Right cardiac atrium (tissue), 5 donors: ENCODE data around the gene GPSM3. TPM values are rescaled to one million over a fixed set of nuclear protein-coding genes. Genes with fewer than 3 reads are reported as not detected.

Experiments
- ATAC-seq, 2 donors: fragments of 200-7000 bp; cut with Tn5 transposase; one replicate each; pipeline versions ENCODE4 v1.8.0 to v1.9.1; 2020; ENCODE audit warnings: moderate library complexity in 2 of 2, mild to moderate bottlenecking in 1 of 2
- DNase-seq, 3 donors: peaks; one replicate each; pipeline ENCODE4 v3.0.0-alpha.2; 2020
- H3K27ac ChIP-seq: one replicate; pipeline ENCODE4 v1.5.1; 2013; ENCODE audit warnings: mild to moderate bottlenecking, low read length, control low read depth, moderate library complexity
- H3K27me3 ChIP-seq: one replicate; pipeline ENCODE4 v1.6.1; 2013; ENCODE audit not compliant: control insufficient read depth, insufficient read depth
- H3K4me1 ChIP-seq: one replicate; pipeline ENCODE4 v1.6.1; 2013; ENCODE audit warnings: low read length; ENCODE audit not compliant: control insufficient read depth, insufficient read depth
- H3K4me3 ChIP-seq: one replicate; pipeline ENCODE4 v1.5.1; 2013; ENCODE audit warnings: low read length, control low read depth
- H3K9me3 ChIP-seq: one replicate; pipeline ENCODE4 v1.6.1; 2013; ENCODE audit warnings: low read length; ENCODE audit not compliant: control insufficient read depth
- WGBS: extraction: QIAGEN DNeasy Blood & Tissue Kit; methylation state at CpG from one replicate; pipeline ENCODE4 v1.1.7; 2013; 5-methylcytosine and 5-hydroxymethylcytosine counted together
- intact Hi-C, 4 donors: fragments of 100-400 bp; cut with DNase I; formaldehyde crosslinking; loops; one replicate each; pipeline versions ENCODE4 v1.11.0 to v1.14.0; 2022 to 2023
- long read RNA-seq, 4 donors: library from polyadenylated mRNA; unstranded; transcript quantifications; one replicate each; pipeline ENCODE4 v2.0.0, GENCODE V29; 2020 to 2021
- polyA plus RNA-seq: library from polyadenylated mRNA; stranded (reverse); fragments of 200-250 nt; gene quantifications from one replicate; pipeline ENCODE4 v1.2.3, GENCODE V29; 2013
- total RNA-seq, 4 donors: library from RNA; stranded (reverse); fragmentation: NEBNext Ultra II Directional; extraction: Animal tissue kit (Norgen Biotek cat#: 25700); gene quantifications; one replicate each; pipeline ENCODE4 v1.2.1, GENCODE V29; 2021
- donor health status: healthy with polysubstance abuse.
- donor health status: DM: no; HTN: yes; CAD: no.
- donor health status: DM: no; HTN: no; CAD: no.
- donor health status: DM: no; HTN: yes; CAD: no; lungs with severe emphysema.
- donor health status: DM: yes; HTN: yes; CAD: no.

Gene GPSM3
- total RNA-seq (1 to 10 TPM; 5.9 to 9.5 (median 8.3) TPM), polyA plus RNA-seq (4.0 TPM)
- long read RNA-seq, donor 1, partial matches to known transcripts = 5 of 6 reads
- long read RNA-seq, donor 1, other reads (novel, unspliced or antisense) = 0 of 6 reads
- long read RNA-seq, donor 2, partial matches to known transcripts = 0 of 2 reads
- long read RNA-seq, donor 2, other reads (novel, unspliced or antisense) = 0 of 2 reads
- long read RNA-seq, donor 3, partial matches to known transcripts = 1 of 1 reads
- long read RNA-seq, donor 3, other reads (novel, unspliced or antisense) = 0 of 1 reads
- long read RNA-seq, donor 4, partial matches to known transcripts = 0 of 1 reads
- long read RNA-seq, donor 4, other reads (novel, unspliced or antisense) = 0 of 1 reads

GRCh38 chr6:32192608-32193039 is at the start of gene GPSM3:
Gene GPSM3 (minus strand): TSS chr6:32192643. CDS start chr6:32192513, 130 bp downstream.
- no peaks in the 10 kb centered on the region for H3K27me3 ChIP-seq
- intact Hi-C loops = no loop called here
- H3K27ac ChIP-seq = peak within 1 kb of the TSS; percentile 75
- no peaks in the 10 kb centered on the region for H3K9me3 ChIP-seq
- 19% methylated on average over 5 of the region's 5 CpGs for WGBS
- ATAC-seq (no peak), DNase-seq (peak; percentile 71 to 89 (median 85))
- H3K4me3 ChIP-seq = peak within 1 kb of the TSS; percentile 36
- H3K4me1 ChIP-seq = peaks cover 5% of the 10 kb centered on the region

DNA sequence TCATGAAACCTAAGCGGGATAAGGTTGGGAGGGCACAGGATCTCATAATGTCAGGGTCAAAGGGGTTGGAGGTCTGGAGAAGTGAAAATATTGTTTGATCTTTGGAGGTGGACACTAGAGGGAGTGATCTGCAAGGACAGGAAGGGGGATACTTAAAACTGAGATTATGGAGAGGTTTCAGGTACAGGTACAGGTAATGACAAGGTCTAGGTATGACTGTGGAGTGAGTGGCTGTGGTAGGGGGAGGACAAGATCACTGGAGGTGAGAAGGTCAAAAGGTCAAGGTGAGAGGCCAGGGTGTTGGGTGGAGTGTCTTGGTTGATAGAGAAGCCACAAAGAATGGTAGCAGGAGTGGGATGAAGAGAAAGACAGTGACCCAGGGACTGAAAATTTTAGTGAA is 48.2 kb upstream of the GPSM3 start:
- H3K27ac ChIP-seq = no peak overlapping the region

DNA sequence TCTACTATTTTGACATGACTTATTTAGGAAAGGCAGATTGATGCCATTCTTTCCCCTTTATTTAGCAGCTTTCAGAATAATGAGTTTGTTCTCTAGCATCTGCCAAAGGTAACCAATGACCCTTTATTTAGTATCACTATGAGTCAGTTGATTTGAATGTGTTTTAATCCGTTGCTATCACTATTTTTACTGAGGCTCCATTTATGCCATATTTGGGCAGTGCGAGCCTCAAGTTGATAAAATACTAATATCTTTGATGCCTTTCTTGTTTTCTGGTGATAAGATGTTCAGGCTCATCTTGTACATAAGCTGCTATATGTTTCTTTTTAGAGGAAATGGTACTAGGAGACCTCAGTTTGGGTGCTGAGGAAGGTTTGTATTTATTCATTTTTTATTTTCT is 47.0 kb upstream of the GPSM3 start:
- intact Hi-C loops = no loop called here

More for the DNA sequence above, 48.2 kb upstream of the GPSM3 start:
- intact Hi-C loops = no loop called here
- Histone ChIP-seq H3K4me1 (no peaks in the 10 kb centered on the region), H3K9me3 (no peaks in the 10 kb centered on the region), H3K4me3 (no peak overlapping the region), H3K27me3 (no peaks in the 10 kb centered on the region)
- no peak for DNase-seq
- WGBS = 86% methylated on average over 1 of the region's 1 CpG
- ATAC-seq = no peak

GRCh38 chr6:32234934-32235333 is 42.5 kb upstream of the GPSM3 start:
- WGBS = 45% methylated on average over 4 of the region's 4 CpGs

More for the DNA sequence above, 47.0 kb upstream of the GPSM3 start:
- Histone ChIP-seq H3K27me3 (no peaks in the 10 kb centered on the region), H3K4me1 (no peaks in the 10 kb centered on the region), H3K4me3 (no peak overlapping the region), H3K9me3 (no peaks in the 10 kb centered on the region), H3K27ac (no peak overlapping the region)
- DNase-seq = no peak
- 68% methylated on average over 2 of the region's 2 CpGs for WGBS
- ATAC-seq = no peak

GRCh38 chr6:32226434-32226833 is 34.0 kb upstream of the GPSM3 start:
- ATAC-seq (no peak), DNase-seq (no peak)
- 95% methylated on average over 7 of the region's 7 CpGs for WGBS
- Histone ChIP-seq H3K4me3 (no peak overlapping the region), H3K27me3 (no peaks in the 10 kb centered on the region), H3K4me1 (no peaks in the 10 kb centered on the region), H3K9me3 (no peaks in the 10 kb centered on the region), H3K27ac (no peak overlapping the region)
- intact Hi-C loops = no loop called here

More at GRCh38 chr6:32234934-32235333, 42.5 kb upstream of the GPSM3 start:
- DNase-seq (no peak), ATAC-seq (peak; percentile 24 to 72)
- H3K4me1 ChIP-seq = no peaks in the 10 kb centered on the region
- intact Hi-C loops = no loop called here
- peak overlapping the region; percentile 86 for H3K27ac ChIP-seq
- H3K27me3 ChIP-seq = no peaks in the 10 kb centered on the region
- H3K9me3 ChIP-seq = no peaks in the 10 kb centered on the region
- H3K4me3 ChIP-seq = no peak overlapping the region

DNA sequence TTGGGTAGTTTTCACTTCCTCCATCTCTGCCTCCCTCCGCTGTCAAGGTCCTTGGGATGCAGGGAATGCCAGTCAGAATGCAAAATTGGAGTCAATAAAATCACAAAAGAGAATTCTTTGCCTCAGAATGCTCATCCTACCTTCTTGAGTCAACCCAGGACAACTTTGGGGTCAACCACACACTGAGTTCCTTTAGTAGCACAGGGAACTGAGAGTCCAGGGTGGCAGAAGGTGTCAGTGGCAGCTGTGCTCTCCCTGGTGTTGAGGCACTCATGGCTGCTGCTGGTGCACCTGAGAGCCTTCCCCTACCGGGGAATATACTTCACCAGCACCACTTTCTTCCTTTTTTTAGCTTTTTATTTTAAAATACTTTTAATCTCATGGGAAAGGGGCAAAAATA is 32.3 kb upstream of the GPSM3 start:
- no peak for ATAC-seq
- 88% methylated on average over 2 of the region's 2 CpGs for whole genome bisulfite sequencing
- no peaks in the 10 kb centered on the region for H3K4me1 ChIP-seq
- intact Hi-C loops = no loop called here
- H3K4me3 ChIP-seq = no peak overlapping the region
- no peak for DNase-seq
- H3K27ac ChIP-seq = peak overlapping the region; percentile 8
- no peaks in the 10 kb centered on the region for H3K27me3 ChIP-seq
- no peaks in the 10 kb centered on the region for H3K9me3 ChIP-seq

DNA sequence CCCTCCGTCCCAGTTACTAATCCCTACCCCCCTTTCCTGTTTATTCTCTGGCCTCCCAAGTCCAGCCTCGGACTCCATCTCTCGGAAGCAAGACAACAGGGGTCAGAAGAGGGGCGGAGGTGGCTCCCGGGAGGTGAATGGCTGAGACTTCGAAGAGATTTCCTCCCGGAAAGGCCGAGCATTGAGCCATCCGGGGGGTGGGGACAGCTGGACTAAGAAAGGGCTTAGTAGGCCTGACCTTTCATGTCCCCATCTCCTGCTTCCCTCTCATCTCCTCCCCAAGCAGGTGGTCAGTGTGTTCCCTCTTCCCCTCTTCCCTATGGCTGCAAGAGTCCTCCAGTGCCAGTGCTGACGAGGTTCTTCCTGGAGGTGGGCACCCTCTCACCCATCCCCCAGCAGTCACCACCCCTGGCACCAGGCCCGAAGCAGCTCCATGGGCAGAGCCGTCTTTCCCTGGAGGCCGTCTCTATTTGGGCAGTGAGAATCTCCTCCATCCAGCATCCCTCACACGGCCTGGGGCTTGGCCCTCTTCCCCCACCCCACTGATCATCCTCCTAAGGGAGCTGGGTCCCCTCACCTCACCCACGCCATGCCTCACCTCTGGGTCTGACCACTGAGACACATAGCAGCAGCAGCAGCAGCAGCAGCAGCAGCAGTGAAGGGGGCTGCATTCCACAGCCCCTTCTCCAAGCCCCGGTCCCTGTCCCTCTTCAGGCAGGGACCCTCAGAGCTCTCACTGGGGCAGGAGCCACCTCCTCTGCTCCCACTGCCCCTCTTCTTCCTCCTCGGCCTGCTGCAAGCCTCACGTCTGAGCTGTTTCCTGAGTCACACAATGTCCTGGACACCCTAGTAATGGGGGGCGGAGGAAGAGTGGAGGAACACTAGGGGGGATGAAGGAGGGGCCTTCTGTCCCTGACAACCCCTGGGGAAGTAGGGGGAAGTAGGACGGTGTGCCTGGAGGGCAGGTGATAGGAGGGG is 31.1 kb upstream of the GPSM3 start, which contains the start of gene NOTCH4:
Gene NOTCH4 (minus strand): TSS at position 810 of the 978 bp plus-strand sequence. CDS start 139 bp downstream, at position 671.
- ATAC-seq (peak; percentile 67 to 84), DNase-seq (peak in 2 of 3 donors; percentile 40 to 67)
- WGBS = 41% methylated on average over 20 of the region's 20 CpGs
- intact Hi-C loops = no loop called here
- Histone ChIP-seq H3K27ac (peak within 1 kb of the TSS; percentile 76), H3K27me3 (no peaks in the 10 kb centered on the region), H3K4me3 (peak within 1 kb of the TSS; percentile 22), H3K4me1 (no peaks in the 10 kb centered on the region), H3K9me3 (no peaks in the 10 kb centered on the region)

- Histone ChIP-seq H3K4me1 (no peaks in the 10 kb centered on the region), H3K4me3 (peak overlapping the region; percentile 22), H3K27ac (peak overlapping the region; percentile 8), H3K9me3 (no peaks in the 10 kb centered on the region), H3K27me3 (no peaks in the 10 kb centered on the region)
- ATAC-seq (no peak), DNase-seq (no peak)
- WGBS = 81% methylated on average over 8 of the region's 8 CpGs
- intact Hi-C loops = no loop called here
Observed at GRCh38 chr6:32222333-32223230, 30.1 kb upstream of the GPSM3 start.

DNA sequence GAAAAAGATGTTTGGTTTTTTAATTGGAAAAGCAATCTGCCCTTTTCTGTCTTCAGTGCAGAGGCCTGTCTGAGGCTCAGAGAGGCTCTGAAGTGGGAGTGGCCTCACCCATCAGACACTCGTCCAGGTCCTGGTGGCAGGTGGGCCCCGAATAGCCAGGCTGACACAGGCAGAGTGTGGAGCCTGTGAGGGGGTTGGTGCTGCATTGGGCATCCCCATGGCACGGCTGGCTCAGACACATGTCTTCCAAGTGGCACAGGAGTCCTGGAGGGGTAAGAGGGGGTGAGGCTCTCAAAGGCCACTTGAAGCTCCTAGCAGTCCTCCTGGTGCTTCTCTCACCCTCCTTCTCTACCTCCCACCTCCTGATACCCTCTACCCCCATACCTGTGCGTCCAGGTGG is 27.6 kb upstream of the GPSM3 start:
- Histone ChIP-seq H3K9me3 (no peaks in the 10 kb centered on the region), H3K4me1 (no peaks in the 10 kb centered on the region), H3K4me3 (no peak overlapping the region), H3K27me3 (no peaks in the 10 kb centered on the region), H3K27ac (no peak overlapping the region)
- no peak for ATAC-seq
- intact Hi-C loops = no loop called here
- 69% methylated on average over 4 of the region's 4 CpGs for WGBS
- DNase-seq = no peak

GRCh38 chr6:32218167-32218566 is 25.7 kb upstream of the GPSM3 start:
- H3K9me3 ChIP-seq = no peaks in the 10 kb centered on the region
- no peaks in the 10 kb centered on the region for H3K4me1 ChIP-seq
- H3K4me3 ChIP-seq = no peak overlapping the region
- 79% methylated on average over 7 of the region's 7 CpGs for WGBS
- DNase-seq (no peak), ATAC-seq (no peak)
- no peaks in the 10 kb centered on the region for H3K27me3 ChIP-seq
- intact Hi-C loops = no loop called here
- no peak overlapping the region for H3K27ac ChIP-seq
